Heart left ventricle (tissue), 16 donors: ENCODE measurements around the gene FLACC1. TPM values are rescaled to one million over a fixed set of nuclear protein-coding genes. Genes with fewer than 3 reads are reported as not detected.

Source experiments
- ATAC-seq, 4 donors: fragments of 200-7000 bp; cut with Tn5 transposase; one replicate each; pipeline ENCODE4 v1.9.1; 2020 to 2022; ENCODE audit warnings: moderate library complexity in 4 of 4, mild to moderate bottlenecking in 3 of 4, moderate number of reproducible peaks in 1 of 4
- DNase-seq, 5 donors: peaks; one replicate each; pipeline ENCODE4 v3.0.0-alpha.2; 2020
- H3K27ac ChIP-seq, 12 donors: fragments of 200-600 bp; sonication (generic) in 4 of 12; one replicate each; pipeline versions ENCODE4 v1.5.0 to v1.8.0; 2016 to 2022; ENCODE audit warnings: mild to moderate bottlenecking in 2 of 12
- H3K27me3 ChIP-seq, 9 donors: fragments of 200-600 bp; sonication (generic) in 2 of 9; one replicate each; pipeline versions ENCODE4 v1.5.1 to v1.8.0; 2016 to 2022; ENCODE audit warnings: mild to moderate bottlenecking in 3 of 9
- H3K36me3 ChIP-seq, 9 donors: fragments of 200-600 bp; sonication (generic) in 2 of 9; one replicate each; pipeline versions ENCODE4 v1.5.0 to v1.8.0; 2018 to 2022; ENCODE audit warnings: mild to moderate bottlenecking in 2 of 9
- H3K4me1 ChIP-seq, 12 donors: fragments of 200-600 bp; sonication (generic) in 4 of 12; one replicate each; pipeline versions ENCODE4 v1.5.0 to v1.8.0; 2016 to 2022; ENCODE audit warnings: mild to moderate bottlenecking in 3 of 12
- H3K4me3 ChIP-seq, 12 donors: fragments of 200-600 bp; sonication (generic) in 4 of 12; one replicate each; pipeline versions ENCODE4 v1.5.0 to v1.8.0; 2017 to 2022; ENCODE audit warnings: mild to moderate bottlenecking in 9 of 12, moderate library complexity in 4 of 12
- H3K9me3 ChIP-seq, 12 donors: fragments of 200-600 bp; sonication (generic) in 4 of 12; one replicate each; pipeline versions ENCODE4 v1.5.0 to v1.8.0; 2016 to 2022; ENCODE audit warnings: mild to moderate bottlenecking in 1 of 12
- CTCF ChIP-seq, 12 donors: fragments of 200-600 bp; sonication (generic) in 4 of 12; IDR thresholded peaks; one replicate each; pipeline versions ENCODE4 v1.5.0 to v1.8.0; 2018 to 2022; ENCODE audit warnings: antibody characterized with exemption in 12 of 12, mild to moderate bottlenecking in 5 of 12
- POLR2A ChIP-seq, 2 donors: fragments of 450-650 bp; IDR thresholded peaks; one replicate each; pipeline ENCODE4 v1.6.1; 2017; ENCODE audit warnings: antibody characterized with exemption in 2 of 2, mild to moderate bottlenecking in 2 of 2, moderate library complexity in 2 of 2
- WGBS, 4 donors: extraction: QIAGEN DNeasy Blood & Tissue Kit in 2 of 4; methylation state at CpG; one replicate each; pipeline versions ENCODE4 v1.1.5 to v1.1.7; 2013 to 2018; 5-methylcytosine and 5-hydroxymethylcytosine counted together
- intact Hi-C, 10 donors: fragments of 100-400 bp; cut with DNase I; formaldehyde crosslinking; loops; one replicate each; pipeline versions ENCODE4 v1.11.1 to v1.14.2; 2022
- polyA plus RNA-seq, 2 donors: library from polyadenylated mRNA; stranded (reverse); fragments of 200-250 nt; gene quantifications; one replicate each; pipeline ENCODE4 v1.2.3, GENCODE V29; 2013
- total RNA-seq, 9 donors: library from RNA; depleted of rRNA in 2 of 9; stranded (reverse); fragments of >200 nt in 2 of 9; fragmentation: NEBNext Ultra II Directional in 3 of 9; extraction: Animal tissue kit (Norgen Biotek cat#: 25700) in 3 of 9; gene quantifications; one replicate each; pipeline versions ENCODE4 v1.1.0 to v1.2.4, GENCODE V29; 2016 to 2023
- donor health status: ischemic (EF 13 %, LVEDD 7.1; RV severe dilation, severe dysfunction).
- donor health status: healthy with polysubstance abuse.
- donor health status: DM: no; HTN: yes; CAD: no.
- donor health status: DM: no; HTN: no; CAD: no.
- donor health status: ischemic (EF 25% LVEDD 6.9; RV normal size, moderate dysfunction).
- donor health status: ischemic (EF 25% LVEDD 5.7; RV mildly dilated, moderate dysfunction).
- donor health status: healthy.
- donor health status: DM: yes; HTN: yes; CAD: no.
- donor health status: ischemic (EF 35%, LVEDD 5.7; RV mildly dilated, moderate dysfunction).
- donor health status: nonischemic (EF 11% LVEDD 7.7; RV severe dilation, severe dysfunction).
- donor health status: DM: yes; HTN: yes; CAD: no.
- donor health status: PGD.
- donor health status: ischemic (EF 29% LVEDD 5.4; RV normal size, mild dysfunction).
- donor health status: nonischemic (EF 23%, LVEDD 6.1; RV moderate dilation, normal function).

FLACC1 gene
- total and polyA plus RNA-seq, 11 donors, result 1.1 to 8.1 (median 7.0) TPM

GRCh38 chr2:201267278-201268030 lies 89.7 kb downstream of the FLACC1 start:
- TF ChIP-seq CTCF (IDR thresholded peaks at IDR 0.05) (no peak), POLR2A (IDR thresholded peaks at IDR 0.05) (no peak)
- intact Hi-C loops, result no loop called here

DNA sequence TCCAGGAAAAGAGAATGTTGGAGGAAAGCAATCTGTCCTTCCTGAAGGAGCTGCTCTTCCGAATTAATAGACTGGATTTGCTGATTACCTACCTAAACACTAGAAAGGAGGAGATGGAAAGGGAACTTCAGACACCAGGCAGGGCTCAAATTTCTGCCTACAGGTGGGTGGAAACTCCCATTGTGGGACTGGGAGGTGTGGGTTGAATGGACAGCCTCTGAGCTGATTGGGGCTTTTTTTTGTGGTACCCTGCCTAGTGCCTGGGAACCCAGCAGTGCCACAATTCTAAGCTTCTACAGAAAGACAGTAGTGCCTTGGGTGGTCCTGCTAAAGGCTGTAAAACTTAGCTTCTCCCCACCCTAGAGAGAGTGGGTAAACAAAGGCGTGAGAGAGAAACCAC lies 90.5 kb downstream of the FLACC1 start:
- Histone ChIP-seq H3K4me3 (no peak overlapping the region), H3K4me1 (peaks cover 0 to 39% (median 6%) of the 10 kb centered on the region in 12 donors), H3K27me3 (no peaks in the 10 kb centered on the region), H3K36me3 (peaks cover 0 to 52% (median 17%) of the 10 kb centered on the region in 9 donors), H3K27ac (no peak overlapping the region), H3K9me3 (no peaks in the 10 kb centered on the region)
- ATAC-seq (no peak), DNase-seq (no peak)
- intact Hi-C loops, result no loop called here
- no peak for TF ChIP-seq CTCF (IDR thresholded peaks at IDR 0.05)
- no peak for TF ChIP-seq POLR2A (IDR thresholded peaks at IDR 0.05)
- WGBS, 4 donors, result 70 to 86% (median 82%) methylated on average over 2 of the region's 2 CpGs

More at GRCh38 chr2:201267278-201268030, 89.7 kb downstream of the FLACC1 start:
- WGBS, 4 donors, result 86 to 91% (median 90%) methylated on average over 12 of the region's 12 CpGs
- ATAC-seq (no peak), DNase-seq (no peak)
- H3K4me3 ChIP-seq, result no peak overlapping the region
- H3K4me1 ChIP-seq, result peaks cover 0 to 31% (median 6%) of the 10 kb centered on the region in 12 donors
- peaks cover 0 to 60% (median 19%) of the 10 kb centered on the region in 9 donors for H3K36me3 ChIP-seq
- no peaks in the 10 kb centered on the region for H3K9me3 ChIP-seq
- H3K27ac ChIP-seq, result no peak overlapping the region
- H3K27me3 ChIP-seq, result no peaks in the 10 kb centered on the region

DNA sequence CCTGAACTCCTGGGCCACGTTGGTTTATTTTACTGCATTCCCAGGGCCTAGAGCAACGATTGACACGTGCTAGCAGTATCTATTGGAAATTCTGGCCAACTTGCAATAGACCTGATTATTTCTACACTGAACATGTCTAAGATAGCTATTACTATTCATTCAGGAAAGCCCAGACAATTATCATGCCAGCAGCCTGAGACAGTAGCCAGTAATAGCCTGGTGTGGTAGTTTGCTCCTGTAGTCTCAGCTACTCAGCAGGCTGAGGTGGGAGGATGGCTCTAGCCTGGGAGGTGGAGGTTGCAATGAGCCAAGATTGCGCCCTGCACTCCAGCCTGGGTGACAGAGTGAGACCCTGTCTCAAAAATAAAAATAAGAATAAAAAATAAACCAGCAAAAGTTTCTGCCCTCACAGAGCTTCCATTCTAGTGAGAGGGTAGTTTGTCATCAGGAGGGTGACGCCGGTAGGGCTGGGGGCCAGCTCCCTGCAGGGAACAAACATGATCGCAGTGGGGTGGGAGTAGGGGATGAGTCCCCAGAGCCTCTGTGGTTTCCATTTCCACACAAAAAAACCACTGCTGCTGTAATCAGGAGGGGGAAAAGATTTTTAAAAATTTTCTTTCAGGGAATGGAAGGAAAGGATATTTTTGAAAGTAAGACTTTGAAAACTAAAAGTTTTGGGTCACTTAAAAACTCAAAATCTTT lies 92.5 kb downstream of the FLACC1 start:
- H3K4me3 ChIP-seq, result no peak overlapping the region
- 64 to 82% (median 80%) methylated on average over 7 of the region's 7 CpGs for WGBS, 4 donors
- no peaks in the 10 kb centered on the region for H3K27me3 ChIP-seq
- H3K9me3 ChIP-seq, result no peaks in the 10 kb centered on the region
- H3K27ac ChIP-seq, result no peak overlapping the region
- intact Hi-C loops, result loop anchor here in 1 of 10 donors (5.0 kb wide), 1 partner anchor 93 kb away; the partner anchor contains the start of gene FLACC1
- peaks cover 0 to 58% (median 6%) of the 10 kb centered on the region in 12 donors for H3K4me1 ChIP-seq
- peak; percentile 60 to 82 (median 69) for ATAC-seq
- H3K36me3 ChIP-seq, result peaks cover 0 to 32% (median 9%) of the 10 kb centered on the region in 9 donors
- DNase-seq, result no peak
- no peak for TF ChIP-seq POLR2A (IDR thresholded peaks at IDR 0.05)
- no peak for TF ChIP-seq CTCF (IDR thresholded peaks at IDR 0.05)

- intact Hi-C loops, result loop anchor here in 1 of 10 donors (5.0 kb wide), 1 partner anchor 94 kb away; the partner anchor contains the start of gene FLACC1
- peaks cover 0 to 66% (median 10%) of the 10 kb centered on the region in 12 donors for H3K4me1 ChIP-seq
- no peaks in the 10 kb centered on the region for H3K27me3 ChIP-seq
- no peaks in the 10 kb centered on the region for H3K9me3 ChIP-seq
- H3K36me3 ChIP-seq, result peaks cover 0 to 25% (median 7%) of the 10 kb centered on the region in 9 donors
- DNase-seq, result no peak
- peak overlapping the region in 1 of 12 donors; percentile 97 for H3K27ac ChIP-seq
- WGBS, 4 donors, result 85 to 94% (median 92%) methylated on average over 2 of the region's 2 CpGs
- peak overlapping the region in 1 of 12 donors; percentile 52 for H3K4me3 ChIP-seq
- TF ChIP-seq POLR2A (IDR thresholded peaks at IDR 0.05) (no peak), CTCF (IDR thresholded peaks at IDR 0.05) (no peak)
- no peak for ATAC-seq
Observed at GRCh38 chr2:201263779-201264178, 93.4 kb downstream of the FLACC1 start.
